ENCODE data around the gene FGF4.

FGF4 gene, protein sequence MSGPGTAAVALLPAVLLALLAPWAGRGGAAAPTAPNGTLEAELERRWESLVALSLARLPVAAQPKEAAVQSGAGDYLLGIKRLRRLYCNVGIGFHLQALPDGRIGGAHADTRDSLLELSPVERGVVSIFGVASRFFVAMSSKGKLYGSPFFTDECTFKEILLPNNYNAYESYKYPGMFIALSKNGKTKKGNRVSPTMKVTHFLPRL

DNA sequence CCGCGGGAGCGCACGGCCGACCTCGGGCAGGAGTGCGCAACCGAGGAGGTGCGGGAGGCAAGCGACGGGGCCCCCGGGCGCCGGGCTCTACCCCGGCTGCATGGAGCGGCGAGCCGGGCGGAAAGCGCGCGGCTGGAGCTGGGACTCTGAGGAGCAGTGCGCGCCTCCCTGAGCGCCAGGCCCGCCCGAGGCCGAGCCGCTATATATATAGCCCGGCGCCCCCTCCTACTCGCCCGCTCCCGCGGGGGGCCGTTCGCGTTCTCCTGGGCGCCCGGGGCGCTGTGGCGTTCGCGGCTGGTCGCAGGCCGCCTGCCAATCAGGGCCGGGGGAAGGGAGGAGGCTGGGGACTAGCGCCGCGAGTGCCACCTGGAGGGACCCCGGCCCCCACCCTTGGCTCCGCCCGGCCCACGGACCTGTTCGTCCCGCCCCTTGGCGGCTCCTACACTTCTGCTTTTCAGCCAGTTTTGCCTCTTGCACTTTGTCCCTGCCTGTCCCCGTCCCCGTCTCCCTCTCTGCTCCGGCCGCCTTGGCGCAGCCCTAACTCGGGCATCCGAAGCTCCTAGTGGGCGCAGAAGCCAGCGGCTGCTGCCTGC, at the start of gene FGF4:
Gene FGF4, minus strand, starts transcription at position 179 of the 593 bp plus-strand sequence. CDS start 257 bp downstream, outside the sequence.
- no peak for DNase-seq (ENCODE audit: low read depth)

- DNase-seq (ENCODE audit: low read depth), result no peak
Measured at GRCh38 chr11:69823641-69824265, 48.6 kb upstream of the FGF4 start.

DNA sequence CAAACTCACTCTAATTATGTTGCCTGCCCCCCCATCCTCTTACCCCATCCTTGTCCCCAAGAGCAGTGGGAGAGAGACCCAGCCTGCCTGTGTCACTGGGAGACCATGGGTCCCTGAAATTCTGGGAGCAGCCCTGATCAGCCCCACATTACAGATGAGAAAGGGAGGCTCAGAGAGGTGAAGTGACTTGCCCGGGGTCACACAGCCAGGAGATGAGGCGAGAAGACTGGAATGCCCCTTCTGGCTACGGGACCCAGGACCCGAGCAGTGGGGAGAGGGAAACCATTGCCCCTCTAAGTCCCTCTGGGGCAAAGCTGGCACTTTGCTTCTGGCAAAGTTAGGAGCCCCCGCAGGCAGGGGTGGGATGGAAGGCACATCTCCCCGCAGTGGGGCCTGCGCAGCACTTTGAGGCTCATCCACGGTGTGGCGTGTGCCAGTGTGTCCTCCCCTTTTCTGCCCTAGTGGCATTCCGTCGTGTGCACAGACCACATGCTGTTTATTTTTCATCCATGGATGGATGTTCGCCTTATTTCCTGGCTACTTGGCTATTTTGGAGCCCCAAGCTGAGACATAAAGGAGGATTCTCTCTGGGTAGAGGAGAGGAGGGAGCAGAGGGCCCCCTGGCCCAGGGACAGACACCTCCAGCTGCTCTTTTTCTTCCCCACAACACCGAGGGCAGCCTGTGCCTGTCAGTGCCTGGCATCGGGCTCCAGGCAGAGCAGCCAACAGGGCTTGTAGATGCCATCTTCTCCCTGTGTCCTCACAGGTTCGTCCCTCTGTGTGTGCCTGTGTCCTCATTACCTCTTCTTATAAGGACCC, 47.7 kb upstream of the FGF4 start:
- no peak for DNase-seq (ENCODE audit: low read depth)

GRCh38 chr11:69821511-69822040, 46.4 kb upstream of the FGF4 start:
- DNase-seq (ENCODE audit: low read depth), result no peak

DNA sequence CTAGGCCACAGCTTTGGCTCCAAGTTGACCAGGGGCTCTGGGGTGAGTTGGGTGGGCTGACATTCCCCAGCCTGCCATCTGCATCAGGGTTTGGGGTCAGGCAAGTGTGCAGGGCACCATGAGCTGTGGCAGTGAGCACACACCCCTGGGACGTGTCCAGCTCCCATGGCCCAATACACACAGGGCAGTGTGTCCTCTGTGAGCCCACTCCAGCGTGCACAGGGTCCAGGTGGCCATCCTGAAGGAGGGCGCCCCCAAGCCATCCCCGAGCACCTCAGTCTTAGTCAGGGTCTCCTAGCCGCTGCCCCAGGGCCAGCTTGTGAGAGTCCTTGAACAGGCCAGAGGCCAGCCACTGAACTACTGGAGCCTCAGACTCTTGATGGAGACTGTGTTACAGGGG, 45.3 kb upstream of the FGF4 start:
- no peak for DNase-seq (ENCODE audit: low read depth)

- DNase-seq (ENCODE audit: low read depth), result no peak
Measured at GRCh38 chr11:69819541-69820070, 44.5 kb upstream of the FGF4 start.

GRCh38 chr11:69818603-69819441, 43.7 kb upstream of the FGF4 start, which contains the start of gene FGF3:
TSS of gene FGF3 (minus strand) at chr11:69819416. CDS start at chr11:69818933, 483 bp downstream.
- no peak for DNase-seq (ENCODE audit: low read depth)

- no peak for DNase-seq (ENCODE audit: low read depth)
Measured at GRCh38 chr11:69818231-69818602, 43.1 kb upstream of the FGF4 start.

GRCh38 chr11:69817265-69818230, 42.4 kb upstream of the FGF4 start:
- DNase-seq (ENCODE audit: low read depth), result no peak

GRCh38 chr11:69816671-69817070, 41.5 kb upstream of the FGF4 start:
- DNase-seq (ENCODE audit: low read depth), result no peak

GRCh38 chr11:69815973-69816372, 40.8 kb upstream of the FGF4 start:
- DNase-seq (ENCODE audit: low read depth), result no peak

DNA sequence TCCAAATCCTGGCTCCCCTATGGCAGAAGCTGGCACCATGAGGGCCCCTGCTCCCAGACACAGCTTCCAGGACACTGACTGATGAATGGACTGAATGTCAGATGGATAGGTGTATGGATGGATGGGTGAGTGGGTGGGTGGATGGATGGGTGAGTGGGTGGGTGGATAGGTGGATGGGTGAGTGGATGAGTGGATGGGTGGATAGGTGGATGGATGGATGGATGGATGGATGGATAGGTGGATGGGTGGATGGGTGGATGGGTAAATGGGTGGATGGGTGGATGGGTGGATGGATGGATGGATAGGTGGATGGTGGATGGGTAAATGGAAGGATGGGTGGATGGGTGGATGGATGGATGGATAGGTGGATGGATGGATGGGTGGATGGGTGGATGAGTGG, 39.8 kb upstream of the FGF4 start:
- DNase-seq (ENCODE audit: low read depth), result no peak

- DNase-seq (ENCODE audit: low read depth), result no peak
Measured at GRCh38 chr11:69814411-69814810, 39.3 kb upstream of the FGF4 start.

GRCh38 chr11:69813839-69814238, 38.7 kb upstream of the FGF4 start:
- no peak for DNase-seq (ENCODE audit: low read depth)

DNA sequence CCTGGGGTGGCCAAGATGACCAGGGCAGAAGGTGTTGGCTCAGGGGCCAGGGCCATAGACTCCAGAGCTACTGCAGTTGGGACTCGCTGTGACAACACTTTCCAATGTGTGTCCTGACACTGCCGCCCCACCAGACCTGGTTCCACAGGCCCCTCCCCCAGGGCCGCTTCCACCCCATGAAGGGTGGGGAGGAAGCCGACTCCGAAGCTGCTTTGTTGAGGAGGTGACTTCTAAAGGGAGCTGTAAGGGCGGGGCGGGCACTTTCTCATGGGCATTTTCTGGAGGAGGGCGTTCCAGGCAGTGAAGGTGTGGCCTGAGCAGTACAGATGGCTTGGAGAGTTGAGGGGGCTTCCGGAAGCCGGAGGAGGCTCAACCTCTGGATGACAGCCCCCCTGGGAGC, 37.8 kb upstream of the FGF4 start:
- DNase-seq (ENCODE audit: low read depth), result no peak

DNA sequence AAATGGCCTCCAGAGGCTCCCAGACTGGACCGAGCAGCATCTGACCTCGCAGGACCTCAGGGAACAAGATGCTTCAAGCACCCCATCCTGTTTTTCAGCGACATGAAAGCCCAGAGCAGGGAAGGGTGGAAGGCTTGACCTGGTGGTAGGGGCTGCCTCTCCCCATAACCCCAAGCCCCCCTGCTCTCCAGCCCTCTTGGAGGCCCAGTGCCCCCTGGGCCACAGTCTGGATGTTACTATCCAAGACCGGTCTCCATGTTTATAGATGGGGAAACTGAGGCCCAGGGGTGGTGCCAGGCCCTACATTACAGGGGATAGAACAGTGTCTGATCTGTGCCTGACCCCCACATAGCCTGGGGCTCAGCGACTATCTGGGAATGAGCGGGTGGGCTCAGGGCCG, 37.1 kb upstream of the FGF4 start:
- no peak for DNase-seq (ENCODE audit: low read depth)

GRCh38 chr11:69811431-69811830, 36.3 kb upstream of the FGF4 start:
- DNase-seq (ENCODE audit: low read depth), result no peak

DNA sequence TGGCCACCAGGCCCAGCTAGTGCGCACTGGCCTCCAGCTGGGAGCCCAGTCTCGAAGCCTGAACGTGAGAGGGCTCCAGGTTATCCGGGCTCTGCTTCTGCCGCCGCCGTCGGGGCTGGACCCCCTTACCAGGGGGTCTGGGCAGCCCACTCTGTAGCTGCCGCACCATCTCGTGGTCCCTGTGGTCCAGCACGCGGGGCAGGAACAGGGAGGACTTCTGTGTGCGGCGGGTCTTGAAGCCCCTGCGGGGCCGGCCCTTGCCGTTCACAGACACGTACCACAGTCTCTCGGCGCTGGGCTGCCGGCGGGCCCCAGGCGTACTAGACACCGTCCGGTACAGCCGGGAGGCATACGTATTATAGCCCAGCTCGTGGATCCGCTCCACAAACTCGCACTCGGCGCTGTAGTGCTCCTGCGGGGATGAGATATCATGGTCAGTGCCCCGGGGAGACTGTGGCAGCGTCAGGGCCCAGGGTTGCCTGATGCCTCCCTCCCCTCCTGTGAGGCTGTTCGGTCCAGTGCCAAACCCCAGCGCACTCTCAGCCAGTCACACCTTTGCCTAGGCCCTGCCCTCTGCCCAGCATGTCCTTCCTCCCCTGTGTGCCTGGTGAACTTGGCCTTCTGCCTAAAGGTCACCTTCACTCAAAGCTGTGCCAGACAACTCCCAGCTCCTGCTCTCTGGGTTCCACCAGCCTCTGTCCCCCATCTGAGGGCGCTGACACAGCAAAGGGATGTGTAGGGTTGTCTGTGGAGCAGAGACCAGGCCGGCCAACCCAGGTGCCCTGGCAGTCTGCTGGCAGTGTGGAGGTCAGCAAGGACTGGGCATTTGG, 35.4 kb upstream of the FGF4 start:
- no peak for DNase-seq (ENCODE audit: low read depth)

DNA sequence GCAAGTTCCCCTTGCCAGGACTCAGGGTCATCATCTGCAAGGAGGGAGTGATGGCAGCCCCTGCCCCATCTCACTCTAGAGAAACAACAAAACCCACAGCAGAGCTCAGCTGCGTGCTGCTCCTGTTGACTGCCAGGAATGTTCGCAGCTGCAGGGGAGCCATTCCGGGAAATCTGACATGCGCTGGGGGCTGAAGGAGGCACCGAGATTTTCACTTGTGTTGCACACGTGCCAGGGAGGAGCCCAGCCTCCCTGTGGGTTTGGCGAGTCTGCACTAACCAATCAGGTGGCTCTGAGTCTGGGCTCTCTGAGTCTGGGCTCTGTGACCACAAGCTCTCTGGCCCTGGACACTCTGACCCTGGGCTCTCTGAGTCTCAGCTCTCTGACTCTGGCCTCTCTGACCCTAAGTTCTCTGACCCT, 33.5 kb upstream of the FGF4 start:
- DNase-seq (ENCODE audit: low read depth), result no peak

Data from stimulated activated CD4-positive, alpha-beta T cell treated with anti-CD3 and anti-CD28 coated beads, Interleukin-2, amount 100 ng/mL, for 4 hours (primary cell).